HG02840 (cell line): Measurements from ENCODE around the gene RNGTT.
"Not testable (repeated sequence)": the region's sequence is repeated elsewhere in the genome, so short reads cannot be mapped to it uniquely, and the experiment has no call there.

Experiments used
- ATAC-seq: cut with Tn5 transposase; IDR thresholded peaks from one replicate; pipeline ENCODE4 v1.9.1; 2021; ENCODE audit warnings: mild to moderate bottlenecking, moderate library complexity, moderate number of reproducible peaks; ENCODE audit not compliant: unreplicated experiment, low FRiP score

Gene RNGTT

GRCh38 chr6:88914895-88915598 is 48.4 kb downstream of the RNGTT start:
- no peak for ATAC-seq

GRCh38 chr6:88914180-88914579 is 49.2 kb downstream of the RNGTT start:
- ATAC-seq, result no peak

- ATAC-seq, result no peak
These were observed 49.9 kb downstream of the RNGTT start for GRCh38 chr6:88913471-88913870.

GRCh38 chr6:88910922-88911778 is 52.3 kb downstream of the RNGTT start:
- ATAC-seq, result no peak

GRCh38 chr6:88908598-88909548 is 54.5 kb downstream of the RNGTT start:
- no peak for ATAC-seq

GRCh38 chr6:88907148-88907547 is 56.3 kb downstream of the RNGTT start:
- not testable (repeated sequence) for ATAC-seq

- ATAC-seq, result no peak
These were observed 63.7 kb downstream of the RNGTT start for GRCh38 chr6:88899569-88900316.

GRCh38 chr6:88895911-88896310 is 67.5 kb downstream of the RNGTT start:
- no peak for ATAC-seq

- no peak for ATAC-seq
These were observed 72.3 kb downstream of the RNGTT start for GRCh38 chr6:88890860-88891845.

GRCh38 chr6:88890394-88890793 is 73.0 kb downstream of the RNGTT start:
- no peak for ATAC-seq

- no peak for ATAC-seq
These were observed 79.1 kb downstream of the RNGTT start for GRCh38 chr6:88884361-88884760.

- ATAC-seq, result no peak
These were observed 80.9 kb downstream of the RNGTT start for GRCh38 chr6:88882536-88882935.

- ATAC-seq, result no peak
These were observed 82.0 kb downstream of the RNGTT start for GRCh38 chr6:88881451-88881850.

GRCh38 chr6:88880021-88880420 is 83.4 kb downstream of the RNGTT start:
- no peak for ATAC-seq

GRCh38 chr6:88877893-88878292 is 85.5 kb downstream of the RNGTT start:
- no peak for ATAC-seq

- no peak for ATAC-seq
These were observed 90.5 kb downstream of the RNGTT start for GRCh38 chr6:88872962-88873361.

- no peak for ATAC-seq
These were observed 91.9 kb downstream of the RNGTT start for GRCh38 chr6:88871498-88871897.

- no peak for ATAC-seq
These were observed 92.6 kb downstream of the RNGTT start for GRCh38 chr6:88870717-88871330.
